SK-N-SH (cell line): ENCODE data around the gene PHOX2A. TPM values are rescaled to one million over a fixed set of nuclear protein-coding genes. Genes with fewer than 3 reads are reported as not detected.

Source experiments
- CTCF ChIA-PET: fragments of 300-600, 350-600 bp; formaldehyde crosslinking; extraction: SDS; loops from one replicate; lab custom pipeline; 2021; lab: Yijun Ruan, JAX
- POLR2A ChIA-PET: fragments of 350-600 bp; sonication (Branson Sonifier 250); formaldehyde crosslinking; extraction: SDS; loops from one replicate; lab custom pipeline; 2020; ENCODE audit warnings: antibody characterized with exemption, inconsistent platforms; lab: Yijun Ruan, JAX
- DNase-seq: peaks from one replicate; pipeline ENCODE4 v3.0.0; 2012
- H2AFZ ChIP-seq: fragments of 200-600 bp; sonication (generic); 2 replicates; pipeline ENCODE4 v1.8.1; 2016; ENCODE audit warnings: antibody characterized with exemption, mild to moderate bottlenecking, low read depth
- H3F3A ChIP-seq: fragments of 200-600 bp; sonication (generic); replicated peaks from 2 replicates; pipeline ENCODE3; 2016; ENCODE audit warnings: antibody characterized with exemption, mild to moderate bottlenecking; ENCODE audit not compliant: insufficient read depth
- H3K27ac ChIP-seq, 2 experiments: fragments of 200-500 bp in 1 of 2; fragments of 200-600 bp in 1 of 2; sonication (Bioruptor generic) in 1 of 2; sonication (generic), shearing (Covaris generic) in 1 of 2; 2 replicates each; pipeline versions ENCODE4 v1.5.1 to v1.6.1; 2014 to 2016; ENCODE audit warnings: low read depth in 2 of 2, inconsistent platforms in 1 of 2, low read length in 1 of 2, mild to moderate bottlenecking in 1 of 2, mixed read lengths in 1 of 2
- H3K27me3 ChIP-seq: fragments of 200-600 bp; sonication (generic), shearing (Covaris generic); 2 replicates; pipeline ENCODE4 v1.6.1; 2016; ENCODE audit warnings: mixed run types; ENCODE audit not compliant: insufficient read depth
- H3K36me3 ChIP-seq, 2 experiments: fragments of 200-500 bp in 1 of 2; fragments of 200-600 bp in 1 of 2; sonication (Bioruptor generic) in 1 of 2; sonication (generic) in 1 of 2; replicated peaks in 1 of 2; 2 replicates each; pipeline versions ENCODE3 to v1.5.1; 2014 to 2016; ENCODE audit warnings: low read length in 1 of 2, mild to moderate bottlenecking in 1 of 2; ENCODE audit not compliant: insufficient read depth in 2 of 2, control insufficient read depth in 1 of 2
- H3K4me1 ChIP-seq, 2 experiments: fragments of 200-500 bp in 1 of 2; fragments of 200-600 bp in 1 of 2; sonication (Bioruptor generic) in 1 of 2; sonication (generic), shearing (Covaris generic) in 1 of 2; 2 replicates each; pipeline versions ENCODE4 v1.5.1 to v1.6.1; 2014 to 2016; ENCODE audit warnings: low read depth in 1 of 2, low read length in 1 of 2, mixed run types in 1 of 2; ENCODE audit not compliant: insufficient read depth in 2 of 2, control insufficient read depth in 1 of 2
- H3K4me2 ChIP-seq: fragments of 200-600 bp; sonication (generic), shearing (Covaris generic); 2 replicates; pipeline ENCODE4 v1.6.1; 2017; ENCODE audit warnings: mixed run types
- H3K4me3 ChIP-seq, 2 experiments: fragments of 200-500 bp in 1 of 2; fragments of 200-600 bp in 1 of 2; sonication (Bioruptor generic) in 1 of 2; sonication (generic), shearing (Covaris generic) in 1 of 2; 2 replicates each; pipeline versions ENCODE4 v1.5.1 to v1.8.1; 2014 to 2016; ENCODE audit warnings: low read depth in 2 of 2, inconsistent platforms in 1 of 2, low read length in 1 of 2, mild to moderate bottlenecking in 1 of 2, mixed read lengths in 1 of 2, moderate library complexity in 1 of 2
- H3K79me2 ChIP-seq: fragments of 200-600 bp; sonication (generic); 2 replicates; pipeline ENCODE4 v1.8.1; 2017; ENCODE audit warnings: mild to moderate bottlenecking; ENCODE audit not compliant: insufficient read depth
- H3K9ac ChIP-seq: fragments of 200-600 bp; sonication (generic); 2 replicates; pipeline ENCODE4 v1.6.1; 2017; ENCODE audit warnings: mixed run types
- H3K9me2 ChIP-seq: fragments of 200-600 bp; sonication (generic); 2 replicates; pipeline ENCODE4 v1.6.1; 2017; ENCODE audit warnings: mixed run types
- H3K9me3 ChIP-seq: fragments of 200-600 bp; sonication (generic); 2 replicates; pipeline ENCODE4 v1.6.1; 2017; ENCODE audit warnings: mixed run types, mild to moderate bottlenecking, moderate library complexity
- H4K20me1 ChIP-seq: fragments of 200-600 bp; sonication (generic); 2 replicates; pipeline ENCODE4 v1.6.1; 2017; ENCODE audit warnings: mild to moderate bottlenecking, mixed run types; ENCODE audit not compliant: insufficient read depth
- CHD2 ChIP-seq: fragments of 150-350 bp; IDR thresholded peaks from 2 replicates; pipeline ENCODE4 v1.6.1; 2018; ENCODE audit warnings: low read length; ENCODE audit not compliant: partially characterized antibody
- EP300 ChIP-seq, 2 experiments: IDR thresholded peaks; 2 replicates each; pipeline versions ENCODE4 v1.4.0 to v1.6.1; 2012; ENCODE audit warnings: borderline replicate concordance in 1 of 2, low read depth in 1 of 2, low read length in 1 of 2
- EZH2phosphoT487 ChIP-seq: fragments of 200-600 bp; sonication (generic); IDR thresholded peaks from 2 replicates; pipeline ENCODE4 v1.6.1; 2017; ENCODE audit warnings: low read depth, mixed run types, mild to moderate bottlenecking, antibody characterized with exemption, moderate library complexity, borderline replicate concordance
- FOSL2 ChIP-seq: IDR thresholded peaks from 2 replicates; pipeline ENCODE4 v1.4.0; 2012; ENCODE audit warnings: low read depth, mild to moderate bottlenecking, moderate library complexity, borderline replicate concordance
- FOXJ3 ChIP-seq: sonication (generic); formaldehyde crosslinking; IDR thresholded peaks from 2 replicates; pipeline ENCODE4 v1.5.1; 2020; ENCODE audit warnings: mild to moderate bottlenecking, missing genetic modification reagents
- GATA2 ChIP-seq: sonication (generic); formaldehyde crosslinking; IDR thresholded peaks from 2 replicates; pipeline ENCODE4 v1.5.0; 2020; ENCODE audit warnings: mild to moderate bottlenecking, missing genetic modification reagents
- JUND ChIP-seq: IDR thresholded peaks from 2 replicates; pipeline ENCODE4 v1.4.0; 2012
- MEF2A ChIP-seq: IDR thresholded peaks from 2 replicates; pipeline ENCODE4 v1.4.0; 2012; ENCODE audit warnings: low read depth, borderline replicate concordance
- NFIC ChIP-seq: IDR thresholded peaks from 2 replicates; pipeline ENCODE4 v1.4.0; 2012; ENCODE audit warnings: borderline replicate concordance
- NRF1 ChIP-seq: IDR thresholded peaks from 2 replicates; pipeline ENCODE4 v1.6.1; 2012; ENCODE audit warnings: low read depth, mild to moderate bottlenecking, low read length
- POLR2AphosphoS5 ChIP-seq: IDR thresholded peaks from 2 replicates; pipeline ENCODE4 v1.6.1; 2012; ENCODE audit warnings: low read depth, low read length
- RCOR1 ChIP-seq: fragments of 150-350 bp; IDR thresholded peaks from 2 replicates; pipeline ENCODE4 v1.6.1; 2017; ENCODE audit warnings: antibody characterized with exemption, low read length
- SIN3A ChIP-seq: IDR thresholded peaks from 2 replicates; pipeline ENCODE4 v1.6.1; 2012; ENCODE audit warnings: low read depth, mild to moderate bottlenecking, low read length, moderate library complexity, borderline replicate concordance
- YY1 ChIP-seq: IDR thresholded peaks from 2 replicates; pipeline ENCODE4 v1.4.0; 2012; ENCODE audit warnings: low read depth, mild to moderate bottlenecking
- WGBS: methylation state at CpG from one replicate; pipeline ENCODE4 v1.1.6; 2017; ENCODE audit warnings: low lambda C conversion rate; 5-methylcytosine and 5-hydroxymethylcytosine counted together
- polyA plus RNA-seq, 3 experiments: library from polyadenylated mRNA; depleted of rRNA; stranded (reverse); fragments of >200 nt; gene quantifications; 2 replicates each; pipeline ENCODE4 v1.2.3, GENCODE V29; 2012
- TF ChIP-seq, protein P1 (sequence below): fragments of 150-350 bp; IDR thresholded peaks from 2 replicates; pipeline ENCODE4 v1.6.1; 2017; ENCODE audit warnings: antibody characterized with exemption, low read length, low read depth, borderline replicate concordance
- TF ChIP-seq, protein P2 (sequence below): IDR thresholded peaks from 2 replicates; pipeline ENCODE4; 2012
- TF ChIP-seq, protein P3 (sequence below): IDR thresholded peaks from 2 replicates; pipeline ENCODE4 v1.4.0; 2012; ENCODE audit warnings: low read depth, borderline replicate concordance
- TF ChIP-seq, protein P4 (sequence below): IDR thresholded peaks from 2 replicates; pipeline ENCODE4 v1.6.1; 2012; ENCODE audit warnings: mild to moderate bottlenecking, low read depth, low read length, moderate library complexity

PHOX2A gene
- polyA plus RNA-seq, 1 of the 3 experiments (the other 2 are of a cell fraction), result 75.6 TPM

DNA sequence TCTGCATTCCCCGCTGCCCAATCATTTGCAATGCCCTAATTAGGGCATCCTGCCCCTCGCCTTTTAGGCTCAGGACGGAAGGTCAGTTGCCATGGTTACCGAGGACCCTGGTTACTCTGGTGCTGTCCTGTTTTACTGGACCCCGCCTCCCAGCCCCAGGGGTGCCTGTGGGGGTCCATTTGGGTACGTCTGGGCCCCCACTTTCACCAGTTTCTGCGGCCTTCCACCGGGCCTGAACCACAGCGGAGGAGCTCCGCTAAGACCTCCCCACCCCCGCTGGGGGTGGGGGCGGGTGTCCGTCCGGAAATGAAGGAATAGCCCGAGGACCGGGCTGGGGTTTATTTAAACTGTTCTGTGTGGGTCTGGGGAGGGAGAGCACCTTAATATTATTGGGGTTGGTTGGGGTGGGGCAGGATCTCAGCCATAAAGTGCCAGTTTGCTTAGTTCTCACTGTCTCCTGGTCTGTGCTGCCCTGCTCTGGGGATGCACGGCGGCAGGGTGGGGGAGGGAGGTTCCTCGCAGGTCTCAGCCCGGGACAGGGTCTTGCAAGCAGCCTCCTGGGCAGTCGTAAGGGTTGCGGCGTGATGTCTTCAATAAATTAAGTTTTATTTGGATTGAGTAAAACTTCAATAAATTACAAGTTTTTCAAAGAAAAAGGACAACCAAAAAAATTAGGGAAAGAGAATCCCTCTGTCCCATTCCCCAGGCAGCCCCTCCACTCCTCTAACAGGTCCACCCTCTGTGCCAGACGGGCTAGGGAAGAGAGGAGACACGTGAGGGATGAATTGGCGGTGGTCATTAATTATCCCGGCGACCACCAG is 5.3 kb downstream of the PHOX2A start (continued):
- TF ChIP-seq GATA2 (CRISPR knock-in tag), result no peak
- TF ChIP-seq FOSL2, result no peak
- no peak for TF ChIP-seq EZH2phosphoT487
- TF ChIP-seq YY1, result no peak
- TF ChIP-seq, protein P1, sequence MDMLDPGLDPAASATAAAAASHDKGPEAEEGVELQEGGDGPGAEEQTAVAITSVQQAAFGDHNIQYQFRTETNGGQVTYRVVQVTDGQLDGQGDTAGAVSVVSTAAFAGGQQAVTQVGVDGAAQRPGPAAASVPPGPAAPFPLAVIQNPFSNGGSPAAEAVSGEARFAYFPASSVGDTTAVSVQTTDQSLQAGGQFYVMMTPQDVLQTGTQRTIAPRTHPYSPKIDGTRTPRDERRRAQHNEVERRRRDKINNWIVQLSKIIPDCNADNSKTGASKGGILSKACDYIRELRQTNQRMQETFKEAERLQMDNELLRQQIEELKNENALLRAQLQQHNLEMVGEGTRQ, result no peak
- 0 out of 2 replicates have a peak, but pooled peaks have one; percentile 16 for TF ChIP-seq SIN3A
- TF ChIP-seq MEF2A, result no peak
- TF ChIP-seq, protein P2, sequence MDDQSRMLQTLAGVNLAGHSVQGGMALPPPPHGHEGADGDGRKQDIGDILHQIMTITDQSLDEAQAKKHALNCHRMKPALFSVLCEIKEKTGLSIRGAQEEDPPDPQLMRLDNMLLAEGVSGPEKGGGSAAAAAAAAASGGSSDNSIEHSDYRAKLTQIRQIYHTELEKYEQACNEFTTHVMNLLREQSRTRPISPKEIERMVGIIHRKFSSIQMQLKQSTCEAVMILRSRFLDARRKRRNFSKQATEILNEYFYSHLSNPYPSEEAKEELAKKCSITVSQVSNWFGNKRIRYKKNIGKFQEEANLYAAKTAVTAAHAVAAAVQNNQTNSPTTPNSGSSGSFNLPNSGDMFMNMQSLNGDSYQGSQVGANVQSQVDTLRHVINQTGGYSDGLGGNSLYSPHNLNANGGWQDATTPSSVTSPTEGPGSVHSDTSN, result no peak; the same call in 1 of the 2 replicates
- TF ChIP-seq RCOR1, result no peak
- TF ChIP-seq JUND, result no peak

DNA sequence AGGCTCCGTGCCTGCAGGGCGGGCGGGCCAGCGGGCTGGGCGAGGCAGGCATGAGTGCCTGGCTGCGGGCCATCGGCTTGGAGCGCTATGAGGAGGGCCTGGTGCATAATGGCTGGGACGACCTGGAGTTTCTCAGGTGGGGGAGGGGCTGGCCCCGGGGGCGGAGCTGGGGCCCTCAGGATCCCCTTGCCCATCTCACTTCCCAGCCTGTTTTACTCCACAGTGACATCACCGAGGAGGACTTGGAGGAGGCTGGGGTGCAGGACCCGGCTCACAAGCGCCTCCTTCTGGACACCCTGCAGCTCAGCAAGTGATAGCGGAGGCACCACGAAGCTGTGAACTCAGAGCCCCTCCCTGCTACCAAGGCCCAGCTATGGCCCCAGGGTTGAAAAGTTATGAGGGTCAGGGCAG is 5.9 kb downstream of the PHOX2A start:
- ChIA-PET CTCF (interaction anchor here (0.6 to 19.7 kb wide), 36 partner anchors 8 to 309 kb away, joined by 3 to 314 read pairs (median 5); partner anchors contain the start of genes CLPB, INPPL1 and RNF121), POLR2A (interaction anchor here (0.7 to 15.5 kb wide), 20 partner anchors 10 to 213 kb away, joined by 3 to 880 read pairs (median 11); partner anchors contain the start of genes ANAPC15, CLPB and INPPL1)
- Histone ChIP-seq H3F3A (peaks cover 56% of the 10 kb centered on the region), H3K27me3 (no peaks in the 10 kb centered on the region), H3K4me3 (peak overlapping the region; percentile 30 to 83; a peak in 2 of 4 replicates), H3K9me3 (no peaks in the 10 kb centered on the region), H2AFZ (no peak overlapping the region), H3K9ac (no peak overlapping the region), H4K20me1 (peaks cover 11% of the 10 kb centered on the region; the same call in 1 of the 2 replicates), H3K36me3 (peaks cover 22 to 49% of the 10 kb centered on the region in 2 experiments), H3K9me2 (no peaks in the 10 kb centered on the region), H3K4me2 (peak overlapping the region; percentile 75; the same call in 1 of the 2 replicates), H3K79me2 (peaks cover 19% of the 10 kb centered on the region), H3K4me1 (peaks cover 17 to 27% of the 10 kb centered on the region in 2 experiments; a peak in 2 of 4 replicates), H3K27ac (peak overlapping the region; percentile 64 to 90)
- 71% methylated on average over 4 of the region's 16 CpGs for WGBS
- peak; percentile 87 for DNase-seq
- no peak for TF ChIP-seq NRF1
- TF ChIP-seq SIN3A, result peak; percentile 76; the same call in 1 of the 2 replicates
- TF ChIP-seq, protein P2, result no peak
- no peak for TF ChIP-seq EP300 (IDR thresholded peaks at IDR 0.05; ENCODE audit: borderline replicate concordance in 1 of 2, low read depth in 1 of 2, low read length in 1 of 2)
- peak; percentile 19; the same call in 1 of the 2 replicates for TF ChIP-seq NFIC
- TF ChIP-seq, protein P3, sequence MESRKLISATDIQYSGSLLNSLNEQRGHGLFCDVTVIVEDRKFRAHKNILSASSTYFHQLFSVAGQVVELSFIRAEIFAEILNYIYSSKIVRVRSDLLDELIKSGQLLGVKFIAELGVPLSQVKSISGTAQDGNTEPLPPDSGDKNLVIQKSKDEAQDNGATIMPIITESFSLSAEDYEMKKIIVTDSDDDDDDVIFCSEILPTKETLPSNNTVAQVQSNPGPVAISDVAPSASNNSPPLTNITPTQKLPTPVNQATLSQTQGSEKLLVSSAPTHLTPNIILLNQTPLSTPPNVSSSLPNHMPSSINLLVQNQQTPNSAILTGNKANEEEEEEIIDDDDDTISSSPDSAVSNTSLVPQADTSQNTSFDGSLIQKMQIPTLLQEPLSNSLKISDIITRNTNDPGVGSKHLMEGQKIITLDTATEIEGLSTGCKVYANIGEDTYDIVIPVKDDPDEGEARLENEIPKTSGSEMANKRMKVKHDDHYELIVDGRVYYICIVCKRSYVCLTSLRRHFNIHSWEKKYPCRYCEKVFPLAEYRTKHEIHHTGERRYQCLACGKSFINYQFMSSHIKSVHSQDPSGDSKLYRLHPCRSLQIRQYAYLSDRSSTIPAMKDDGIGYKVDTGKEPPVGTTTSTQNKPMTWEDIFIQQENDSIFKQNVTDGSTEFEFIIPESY, result peak; percentile 15; the same call in 1 of the 2 replicates
- TF ChIP-seq, protein P4, sequence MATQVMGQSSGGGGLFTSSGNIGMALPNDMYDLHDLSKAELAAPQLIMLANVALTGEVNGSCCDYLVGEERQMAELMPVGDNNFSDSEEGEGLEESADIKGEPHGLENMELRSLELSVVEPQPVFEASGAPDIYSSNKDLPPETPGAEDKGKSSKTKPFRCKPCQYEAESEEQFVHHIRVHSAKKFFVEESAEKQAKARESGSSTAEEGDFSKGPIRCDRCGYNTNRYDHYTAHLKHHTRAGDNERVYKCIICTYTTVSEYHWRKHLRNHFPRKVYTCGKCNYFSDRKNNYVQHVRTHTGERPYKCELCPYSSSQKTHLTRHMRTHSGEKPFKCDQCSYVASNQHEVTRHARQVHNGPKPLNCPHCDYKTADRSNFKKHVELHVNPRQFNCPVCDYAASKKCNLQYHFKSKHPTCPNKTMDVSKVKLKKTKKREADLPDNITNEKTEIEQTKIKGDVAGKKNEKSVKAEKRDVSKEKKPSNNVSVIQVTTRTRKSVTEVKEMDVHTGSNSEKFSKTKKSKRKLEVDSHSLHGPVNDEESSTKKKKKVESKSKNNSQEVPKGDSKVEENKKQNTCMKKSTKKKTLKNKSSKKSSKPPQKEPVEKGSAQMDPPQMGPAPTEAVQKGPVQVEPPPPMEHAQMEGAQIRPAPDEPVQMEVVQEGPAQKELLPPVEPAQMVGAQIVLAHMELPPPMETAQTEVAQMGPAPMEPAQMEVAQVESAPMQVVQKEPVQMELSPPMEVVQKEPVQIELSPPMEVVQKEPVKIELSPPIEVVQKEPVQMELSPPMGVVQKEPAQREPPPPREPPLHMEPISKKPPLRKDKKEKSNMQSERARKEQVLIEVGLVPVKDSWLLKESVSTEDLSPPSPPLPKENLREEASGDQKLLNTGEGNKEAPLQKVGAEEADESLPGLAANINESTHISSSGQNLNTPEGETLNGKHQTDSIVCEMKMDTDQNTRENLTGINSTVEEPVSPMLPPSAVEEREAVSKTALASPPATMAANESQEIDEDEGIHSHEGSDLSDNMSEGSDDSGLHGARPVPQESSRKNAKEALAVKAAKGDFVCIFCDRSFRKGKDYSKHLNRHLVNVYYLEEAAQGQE, result no peak
- no peak for TF ChIP-seq CHD2
- peak; percentile 25; the same call in 1 of the 2 replicates for TF ChIP-seq POLR2AphosphoS5
- TF ChIP-seq, protein P1, result no peak
- TF ChIP-seq FOXJ3 (CRISPR knock-in tag), result no peak
